Activated naive CD8-positive, alpha-beta T cell treated with anti-CD3 and anti-CD28 coated beads for 36 hours (primary cell): ENCODE measurements around the gene CHTF8. TPM values are rescaled to one million over a fixed set of nuclear protein-coding genes. Genes with fewer than 3 reads are reported as not detected.

ENCODE experiments used
- total RNA-seq, 2 experiments: library from RNA; stranded (reverse); gene quantifications; one replicate each; pipeline ENCODE4 v1.2.3, GENCODE V29; 2021

The CHTF8 gene
- total RNA-seq, 2 experiments from 2014 or later = 135 to 141 TPM

Other genes starting within 250 kb of the CHTF8 start
- gene HAS3, start 26.9 kb downstream of the CHTF8 start, total RNA-seq = under 1 TPM; 0.33 to 0.74 TPM
- 100 to 1,000 TPM; 149 to 153 TPM for gene UTP4, start 61 bp upstream of the CHTF8 start, total RNA-seq
- gene SNTB2, start 54.6 kb upstream of the CHTF8 start, total RNA-seq = 1 to 10 TPM; 6.1 to 6.3 TPM
- gene VPS4A, start 178.8 kb upstream of the CHTF8 start, total RNA-seq = 10 to 100 TPM; 27.0 to 28.6 TPM
- 10 to 100 TPM; 33.0 to 36.4 TPM for gene PDF, start 198.0 kb upstream of the CHTF8 start, total RNA-seq
- gene COG8, start 207.0 kb upstream of the CHTF8 start, total RNA-seq = 10 to 100 TPM; 30.2 to 31.8 TPM
- 10 to 100 TPM; 70.1 to 73.2 TPM for gene NIP7, start 207.2 kb upstream of the CHTF8 start, total RNA-seq
- 1 to 10 TPM in 1 of 2 experiments, under 1 TPM in 1; 0.70 to 1.2 TPM for gene TMED6, start 219.2 kb upstream of the CHTF8 start, total RNA-seq